ENCODE measurements around the gene CABLES2.

CABLES2 gene

DNA sequence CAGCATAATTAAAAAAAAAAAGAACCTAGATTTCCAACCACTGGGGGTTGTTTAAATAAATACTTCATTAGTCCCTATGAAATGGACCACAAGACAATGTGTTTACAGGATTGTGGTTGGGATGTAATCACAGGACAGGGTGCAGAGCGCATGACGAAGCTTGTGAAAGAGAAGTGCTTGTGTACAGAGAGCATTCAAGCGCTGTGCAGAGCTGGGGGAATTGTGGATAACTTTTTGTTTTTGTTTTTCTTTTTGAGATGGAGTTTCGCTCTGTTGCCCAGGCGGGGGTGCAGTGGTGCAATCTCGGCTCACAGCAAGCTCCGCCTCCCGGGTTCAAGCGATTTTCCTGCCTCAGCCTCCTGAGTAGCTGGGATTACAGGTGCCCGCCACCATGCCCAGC lies 62.3 kb downstream of the CABLES2 start:
- DNase-seq: no peak

DNA sequence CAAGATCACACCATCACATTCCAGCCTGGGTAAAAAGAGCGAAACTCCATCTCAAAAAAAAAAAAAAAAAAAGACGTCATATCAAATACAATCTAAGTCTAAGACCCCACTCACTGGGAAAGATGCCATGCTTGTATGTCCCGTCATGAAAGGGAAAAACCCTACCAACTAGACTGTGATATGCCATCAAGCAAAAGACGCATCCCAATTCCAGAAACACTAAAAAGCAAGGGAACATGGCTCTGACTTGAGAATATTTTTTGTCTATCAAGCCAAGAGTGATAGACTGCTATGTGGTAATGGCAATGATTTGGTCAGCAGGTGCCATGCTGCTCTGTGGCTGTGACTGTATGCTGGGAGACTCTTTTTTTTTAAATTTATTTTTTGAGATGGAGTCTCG lies 63.0 kb downstream of the CABLES2 start:
- DNase-seq: no peak

DNA sequence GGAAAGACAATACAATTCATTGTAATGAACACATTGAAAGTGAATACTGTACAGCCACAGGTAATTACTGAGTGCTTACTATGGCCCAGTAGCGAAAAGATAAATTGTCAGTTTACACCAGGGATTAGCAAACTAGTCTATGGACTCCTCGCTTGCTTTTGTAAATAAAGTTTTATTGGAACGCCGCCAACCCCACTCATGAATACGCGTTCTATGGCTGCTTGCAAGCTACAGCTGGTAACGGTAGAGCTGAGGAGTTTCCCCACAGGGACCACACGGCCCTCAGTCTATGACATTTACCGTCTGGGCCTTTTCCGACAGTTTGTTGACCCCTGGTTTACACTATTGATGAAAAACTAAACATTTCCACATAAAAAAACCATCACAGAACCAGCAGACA lies 64.2 kb downstream of the CABLES2 start:
- no peak for DNase-seq

GRCh38 chr20:62339647-62340062 lies 67.4 kb downstream of the CABLES2 start:
- DNase-seq: no peak
